SJCRH30 (cell line): ENCODE measurements around the gene PITPNM2. TPM values are rescaled to one million over a fixed set of nuclear protein-coding genes. Genes with fewer than 3 reads are reported as not detected.

Experiments
- DNase-seq, 2 experiments: peaks; one replicate each; pipeline ENCODE4 v3.0.0-alpha.2; 2015 to 2020
- H3K27ac ChIP-seq: fragments of 250-450 bp; sonication (Bioruptor Pico); 2 replicates; pipeline ENCODE4 v1.5.1; 2020; ENCODE audit warnings: mild to moderate bottlenecking, moderate library complexity
- H3K27me3 ChIP-seq: fragments of 250-450 bp; sonication (Bioruptor Pico); 2 replicates; pipeline ENCODE4 v1.5.1; 2020; ENCODE audit warnings: mild to moderate bottlenecking, moderate library complexity
- H3K36me3 ChIP-seq: fragments of 250-450 bp; sonication (Bioruptor Pico); 2 replicates; pipeline ENCODE4 v1.5.1; 2020; ENCODE audit warnings: mild to moderate bottlenecking, moderate library complexity
- H3K4me1 ChIP-seq: fragments of 250-450 bp; sonication (Bioruptor Pico); 2 replicates; pipeline ENCODE4 v1.5.1; 2020; ENCODE audit warnings: mild to moderate bottlenecking, moderate library complexity
- H3K4me3 ChIP-seq: fragments of 250-450 bp; sonication (Bioruptor Pico); 2 replicates; pipeline ENCODE4 v1.5.1; 2020; ENCODE audit warnings: mild to moderate bottlenecking, moderate library complexity
- H3K9me3 ChIP-seq: fragments of 250-450 bp; sonication (Bioruptor Pico); replicated peaks from 2 replicates; pipeline ENCODE4 v1.5.1; 2020; ENCODE audit warnings: mild to moderate bottlenecking, moderate library complexity
- total RNA-seq: library from RNA; depleted of rRNA; stranded (reverse); fragments of >200 nt; shearing (Covaris generic); gene quantifications from 2 replicates; pipeline ENCODE4 v1.2.3, GENCODE V29; 2014

PITPNM2 gene
- total RNA-seq, 1 experiment from 2014 or later = 1.2 TPM

GRCh38 chr12:123151457-123152454, 866 bp upstream of the PITPNM2 start:
- H3K4me3 ChIP-seq = peak overlapping the region; percentile 71
- no peaks in the 10 kb centered on the region; the same call in 1 of the 2 replicates for H3K36me3 ChIP-seq
- no peaks in the 10 kb centered on the region for H3K4me1 ChIP-seq
- no peak overlapping the region; the same call in 1 of the 2 replicates for H3K27ac ChIP-seq
- no peaks in the 10 kb centered on the region for H3K27me3 ChIP-seq
- H3K9me3 ChIP-seq = no peaks in the 10 kb centered on the region
- DNase-seq = peak in 1 of 2 experiments; percentile 28

DNA sequence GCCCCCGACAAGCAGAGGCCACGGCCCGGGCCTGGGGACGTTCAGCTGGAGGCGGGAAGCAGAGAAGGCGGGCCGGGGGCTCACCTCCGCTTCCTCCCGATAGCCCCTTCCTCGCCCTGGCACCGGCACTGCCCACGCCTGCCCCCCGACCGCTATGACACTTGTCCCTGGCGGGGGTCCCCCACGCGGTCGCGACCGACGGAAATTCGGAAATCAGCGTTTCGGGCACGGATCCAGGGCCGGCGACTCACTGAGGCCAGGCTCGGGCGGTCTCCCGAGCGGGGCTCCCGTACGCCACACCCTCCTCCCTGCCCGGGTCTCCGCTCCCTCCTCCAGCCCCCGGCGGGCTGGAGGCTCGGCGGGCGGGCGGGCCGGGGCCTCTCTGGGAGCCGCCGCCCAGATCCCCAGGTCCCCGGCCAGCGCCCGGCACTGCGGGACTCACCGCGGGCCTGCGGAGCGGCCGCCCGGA, 581 bp downstream of the PITPNM2 start:
- Histone ChIP-seq H3K36me3 (no peaks in the 10 kb centered on the region), H3K4me1 (no peaks in the 10 kb centered on the region), H3K9me3 (no peaks in the 10 kb centered on the region), H3K27me3 (no peaks in the 10 kb centered on the region), H3K27ac (no peak overlapping the region), H3K4me3 (peak overlapping the region; percentile 66)
- peak; percentile 43 to 51 for DNase-seq

DNA sequence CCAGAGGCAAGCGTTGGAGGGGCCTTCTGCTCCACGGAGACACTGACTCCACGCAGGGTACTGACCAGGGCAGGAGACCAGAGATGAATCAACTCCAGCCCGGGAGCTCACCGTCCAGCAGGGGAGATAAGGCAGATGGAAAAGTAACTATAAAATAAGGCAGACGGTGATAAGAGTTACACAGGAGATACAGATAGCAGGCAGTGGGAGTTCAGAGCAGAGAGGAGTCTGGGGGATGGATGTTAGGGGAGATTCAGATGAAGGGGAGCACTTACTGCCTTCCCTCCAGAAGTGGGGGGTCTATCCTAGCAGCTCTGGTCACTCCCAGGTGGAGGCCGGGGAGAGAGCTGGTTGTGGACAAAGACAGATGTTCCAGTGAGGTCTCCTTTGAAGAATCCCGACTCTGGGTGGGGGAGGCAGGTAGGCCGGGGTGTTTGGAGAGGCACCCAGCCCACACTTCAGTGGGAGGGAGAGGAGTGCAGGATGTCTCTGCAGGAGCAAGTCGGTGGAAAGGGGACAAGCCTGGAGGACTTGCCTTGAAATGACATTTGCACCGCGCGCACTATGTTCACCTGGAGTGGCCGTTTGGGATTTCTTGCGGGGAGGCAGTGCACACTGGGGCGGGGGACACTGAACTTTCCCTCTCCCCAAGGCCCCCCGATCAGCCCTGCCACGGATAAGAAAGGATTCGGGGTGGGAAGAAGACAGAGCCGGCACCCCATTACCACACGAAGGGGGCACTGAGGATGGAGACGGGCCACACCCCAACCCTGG, 1.2 kb downstream of the PITPNM2 start:
- H3K27me3 ChIP-seq = no peaks in the 10 kb centered on the region
- H3K4me1 ChIP-seq = no peaks in the 10 kb centered on the region
- peak overlapping the region; percentile 66 for H3K4me3 ChIP-seq
- no peaks in the 10 kb centered on the region for H3K36me3 ChIP-seq
- H3K9me3 ChIP-seq = no peaks in the 10 kb centered on the region
- no peak overlapping the region for H3K27ac ChIP-seq
- DNase-seq = no peak

DNA sequence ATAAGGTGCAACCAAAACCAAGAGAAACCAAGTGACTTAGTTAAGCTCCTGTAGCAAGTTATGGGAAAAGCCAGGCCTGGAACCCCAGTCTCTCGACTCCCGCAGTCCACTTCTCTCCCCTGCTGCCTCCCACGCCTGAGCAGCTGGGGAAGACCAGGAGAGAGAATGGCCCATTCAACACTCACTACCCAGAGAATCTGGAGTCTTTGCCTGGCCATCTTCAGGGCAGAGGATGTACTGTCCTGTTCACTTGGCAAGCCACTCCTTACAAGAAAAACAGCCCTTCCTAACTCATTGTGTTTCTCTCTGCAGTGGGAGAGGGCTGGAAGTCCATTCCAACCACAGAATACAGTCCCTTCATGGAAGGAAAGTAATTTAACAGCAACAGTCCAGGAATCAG, 1.8 kb downstream of the PITPNM2 start:
- Histone ChIP-seq H3K36me3 (no peaks in the 10 kb centered on the region), H3K27me3 (no peaks in the 10 kb centered on the region), H3K9me3 (no peaks in the 10 kb centered on the region), H3K4me3 (no peak overlapping the region), H3K27ac (no peak overlapping the region), H3K4me1 (no peaks in the 10 kb centered on the region)
- no peak for DNase-seq

GRCh38 chr12:123148655-123149054, 2.2 kb downstream of the PITPNM2 start:
- Histone ChIP-seq H3K4me3 (no peak overlapping the region), H3K36me3 (no peaks in the 10 kb centered on the region), H3K27me3 (no peaks in the 10 kb centered on the region), H3K9me3 (no peaks in the 10 kb centered on the region), H3K4me1 (no peaks in the 10 kb centered on the region), H3K27ac (no peak overlapping the region)
- DNase-seq = no peak

DNA sequence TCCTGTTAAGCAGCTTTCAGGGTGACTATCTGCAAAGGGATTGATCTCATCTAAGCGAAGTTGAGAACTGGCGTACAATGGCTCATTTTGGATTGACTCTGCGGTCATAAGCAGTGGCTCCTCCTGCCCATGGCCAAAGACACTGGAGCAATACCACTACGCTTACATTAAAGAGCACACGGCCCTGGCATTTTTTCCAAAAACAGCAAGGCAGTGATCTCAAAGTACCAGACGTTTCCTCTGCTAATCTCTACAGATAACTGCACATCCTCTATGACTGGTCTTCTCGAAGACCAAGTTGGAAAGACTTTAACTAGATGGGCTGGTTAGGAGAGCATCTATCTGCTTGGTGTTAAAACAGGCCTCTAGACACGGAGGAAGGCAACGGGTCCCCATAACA, 2.7 kb downstream of the PITPNM2 start:
- H3K27ac ChIP-seq = no peak overlapping the region
- no peak for DNase-seq
- H3K36me3 ChIP-seq = no peaks in the 10 kb centered on the region
- H3K4me1 ChIP-seq = no peaks in the 10 kb centered on the region
- H3K9me3 ChIP-seq = no peaks in the 10 kb centered on the region
- no peaks in the 10 kb centered on the region for H3K27me3 ChIP-seq
- no peak overlapping the region for H3K4me3 ChIP-seq

DNA sequence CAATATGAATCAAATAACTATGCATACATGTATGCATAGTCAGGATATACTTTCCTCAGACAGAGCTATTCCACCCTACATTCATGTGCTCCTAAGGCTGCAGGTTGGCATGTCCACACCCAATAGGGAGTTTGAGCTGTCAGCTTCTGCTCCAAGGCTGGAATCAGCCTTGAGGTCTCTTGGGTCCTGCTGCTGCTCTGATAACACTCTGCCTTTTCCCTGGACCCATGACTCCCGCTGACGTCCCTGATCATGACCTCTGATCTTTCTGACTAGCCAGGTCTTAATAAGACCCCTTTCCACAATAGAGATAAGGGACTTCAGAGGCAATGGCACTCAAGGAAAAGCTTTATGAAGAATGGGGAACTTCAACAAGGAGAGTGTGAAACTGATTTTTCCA, 5.7 kb downstream of the PITPNM2 start:
- Histone ChIP-seq H3K9me3 (no peaks in the 10 kb centered on the region), H3K27ac (no peak overlapping the region), H3K36me3 (no peaks in the 10 kb centered on the region), H3K4me3 (no peak overlapping the region), H3K4me1 (peaks cover 16% of the 10 kb centered on the region), H3K27me3 (no peaks in the 10 kb centered on the region)
- DNase-seq = no peak

DNA sequence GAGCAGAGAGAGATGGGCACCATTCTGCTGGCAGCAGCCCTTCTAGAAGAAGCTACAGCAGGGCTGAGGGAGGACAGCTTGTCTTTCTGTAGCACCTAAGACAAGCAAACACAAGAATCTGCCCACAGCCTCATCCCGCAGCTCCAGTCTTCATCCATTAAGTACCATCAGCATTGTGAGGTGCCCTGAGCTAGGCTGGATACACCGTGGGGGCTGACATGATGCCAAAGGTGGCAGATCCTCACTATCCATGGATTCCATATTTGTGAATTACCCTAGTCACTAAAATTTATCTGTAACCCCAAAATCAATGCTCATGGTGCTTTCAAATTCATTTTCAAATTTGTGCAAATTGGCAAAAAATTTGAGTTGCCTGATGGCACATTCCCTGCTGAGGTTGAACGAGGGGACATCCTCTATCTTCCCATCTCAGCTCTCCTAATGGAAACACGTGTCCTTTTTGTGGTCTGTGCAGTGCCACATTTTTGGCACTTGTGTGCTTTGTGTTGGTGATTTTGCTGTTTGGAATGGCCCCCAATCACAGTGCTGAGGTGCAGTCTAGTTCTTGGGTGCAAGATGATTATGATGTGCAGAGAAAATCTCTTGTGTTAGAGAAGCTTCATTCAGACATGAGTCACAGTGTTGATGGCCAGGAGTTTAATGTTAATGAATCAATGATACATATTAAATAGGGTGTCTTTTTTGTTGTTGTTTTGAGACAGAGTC, 7.0 kb downstream of the PITPNM2 start:
- DNase-seq = no peak
- no peak overlapping the region for H3K27ac ChIP-seq
- H3K9me3 ChIP-seq = no peaks in the 10 kb centered on the region
- H3K4me1 ChIP-seq = peaks cover 19% of the 10 kb centered on the region
- H3K27me3 ChIP-seq = no peaks in the 10 kb centered on the region
- no peaks in the 10 kb centered on the region for H3K36me3 ChIP-seq
- no peak overlapping the region for H3K4me3 ChIP-seq

GRCh38 chr12:123142921-123143735, 7.8 kb downstream of the PITPNM2 start:
- no peak for DNase-seq
- Histone ChIP-seq H3K27me3 (no peaks in the 10 kb centered on the region), H3K36me3 (no peaks in the 10 kb centered on the region), H3K9me3 (no peaks in the 10 kb centered on the region), H3K4me3 (no peak overlapping the region), H3K4me1 (peaks cover 19% of the 10 kb centered on the region), H3K27ac (no peak overlapping the region)

DNA sequence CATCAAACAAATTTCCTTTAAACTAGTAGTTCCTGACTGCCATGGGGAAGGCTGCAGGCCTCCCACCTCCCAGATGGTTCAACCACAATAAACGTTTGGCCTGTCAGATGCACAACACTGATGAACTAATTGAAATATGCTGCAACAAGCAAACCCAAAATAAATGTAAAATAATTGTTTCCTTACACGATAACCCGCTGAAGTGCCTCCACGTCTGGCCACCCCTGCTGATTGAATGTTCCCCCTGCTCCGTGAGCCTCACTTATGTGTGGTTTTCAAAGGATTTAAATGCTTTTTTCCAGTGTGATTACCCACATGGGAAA, 8.4 kb downstream of the PITPNM2 start:
- Histone ChIP-seq H3K9me3 (no peaks in the 10 kb centered on the region), H3K36me3 (no peaks in the 10 kb centered on the region), H3K27ac (no peak overlapping the region), H3K4me3 (no peak overlapping the region), H3K27me3 (no peaks in the 10 kb centered on the region), H3K4me1 (peaks cover 19% of the 10 kb centered on the region)
- DNase-seq = no peak

DNA sequence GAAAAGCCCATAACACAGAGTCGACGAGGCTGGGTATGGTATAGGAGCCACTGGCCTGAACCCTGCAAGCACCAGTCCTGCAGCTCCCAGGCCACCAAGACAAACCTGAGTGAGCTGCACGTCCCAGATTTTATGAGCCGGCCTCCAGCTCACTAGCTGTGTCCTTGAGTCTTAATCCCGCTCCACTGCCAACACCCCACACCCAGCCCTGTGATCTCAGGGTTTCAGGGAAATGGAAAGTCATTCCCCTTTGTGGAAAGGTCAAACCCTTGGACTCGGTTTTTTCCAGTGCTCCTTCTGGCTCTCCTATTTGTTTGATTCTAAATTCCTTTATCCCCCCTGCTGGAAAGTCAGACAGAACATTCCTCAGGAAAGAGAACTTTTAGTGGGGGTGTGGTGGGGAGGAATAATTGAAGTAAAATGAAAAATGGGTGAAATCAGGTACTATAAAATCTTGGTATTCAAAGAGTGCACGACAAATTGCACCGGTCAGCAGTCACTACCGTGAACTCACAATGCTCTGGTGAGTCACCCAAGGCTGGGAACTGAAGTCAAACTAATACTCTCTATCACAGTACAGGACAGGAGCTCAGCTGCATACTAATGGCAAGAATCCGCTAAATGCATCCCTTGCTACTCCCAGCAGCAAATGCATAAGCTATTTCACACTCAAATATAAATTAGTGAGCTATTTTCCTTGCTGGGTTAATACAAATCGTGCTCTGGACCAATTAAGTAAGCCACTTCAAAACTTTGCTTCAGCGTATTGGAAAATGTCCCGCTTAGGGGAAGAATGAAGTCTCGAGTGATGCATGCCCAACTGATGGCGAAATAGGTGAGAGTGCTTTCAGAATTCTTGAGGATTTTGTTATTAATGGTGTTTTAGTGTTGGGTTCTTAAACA, 9.0 kb downstream of the PITPNM2 start:
- Histone ChIP-seq H3K27me3 (no peaks in the 10 kb centered on the region), H3K4me1 (peaks cover 19% of the 10 kb centered on the region), H3K9me3 (no peaks in the 10 kb centered on the region), H3K36me3 (no peaks in the 10 kb centered on the region), H3K4me3 (no peak overlapping the region), H3K27ac (no peak overlapping the region)
- peak in 1 of 2 experiments; percentile 24 for DNase-seq

- H3K27me3 ChIP-seq = no peaks in the 10 kb centered on the region
- no peaks in the 10 kb centered on the region for H3K9me3 ChIP-seq
- H3K27ac ChIP-seq = no peak overlapping the region; the same call in 1 of the 2 replicates
- peaks cover 19% of the 10 kb centered on the region for H3K4me1 ChIP-seq
- no peak overlapping the region for H3K4me3 ChIP-seq
- no peak for DNase-seq
- no peaks in the 10 kb centered on the region for H3K36me3 ChIP-seq
Measured at GRCh38 chr12:123140676-123141614, 9.9 kb downstream of the PITPNM2 start.
